HepG2 (cell line): Measurements from ENCODE around the gene ABCD1. TPM values are rescaled to one million over a fixed set of nuclear protein-coding genes. Genes with fewer than 3 reads are reported as not detected.

Experiments used
- ADNP ChIP-seq: sonication (generic); formaldehyde crosslinking; IDR thresholded peaks from 2 replicates; pipeline ENCODE4 v1.4.0; 2020; ENCODE audit warnings: missing genetic modification reagents
- CBX1 ChIP-seq: IDR thresholded peaks from one replicate; pipeline ENCODE4 v1.6.1; 2016; ENCODE audit warnings: antibody characterized with exemption, low read depth
- CCAR2 ChIP-seq: fragments of 200-400 bp; formaldehyde crosslinking; optimal IDR thresholded peaks from 2 replicates; pipeline ENCODE3; 2018; ENCODE audit warnings: low read depth, mild to moderate bottlenecking, low read length, moderate library complexity
- FOXO1 ChIP-seq: sonication (generic); formaldehyde crosslinking; IDR thresholded peaks from 2 replicates; pipeline ENCODE4 v1.4.0; 2020; ENCODE audit warnings: missing genetic modification reagents
- HDAC2 ChIP-seq: sonication (generic); formaldehyde crosslinking; IDR thresholded peaks from 2 replicates; pipeline ENCODE4 v1.4.0; 2020; ENCODE audit warnings: missing genetic modification reagents
- IKZF4 ChIP-seq: sonication (generic); formaldehyde crosslinking; IDR thresholded peaks from 2 replicates; pipeline ENCODE4 v1.5.1; 2020; ENCODE audit warnings: borderline replicate concordance, mild to moderate bottlenecking, low read depth, missing genetic modification reagents; ENCODE audit errors: not compliant biosample characterization
- KAT2B ChIP-seq: fragments of 150-350 bp; IDR thresholded peaks from 2 replicates; pipeline ENCODE4 v1.6.1; 2014; ENCODE audit warnings: low read depth, low read length, borderline replicate concordance
- KLF9 ChIP-seq: IDR thresholded peaks from 2 replicates; pipeline ENCODE4 v1.6.1; 2016; ENCODE audit warnings: low read depth
- PLRG1 ChIP-seq: fragments of 450-650 bp; conservative IDR thresholded peaks from 2 replicates; pipeline ENCODE4 v1.6.1; 2016
- POGZ ChIP-seq: sonication (generic); formaldehyde crosslinking; IDR thresholded peaks from 2 replicates; pipeline ENCODE4 v1.4.0; 2020; ENCODE audit warnings: mild to moderate bottlenecking, missing genetic modification reagents
- RBM39 ChIP-seq: fragments of 200-400 bp; formaldehyde crosslinking; IDR thresholded peaks from one replicate; pipeline ENCODE4 v1.6.1; 2018; ENCODE audit warnings: antibody characterized with exemption, mild to moderate bottlenecking, low read depth, low read length; ENCODE audit not compliant: poor library complexity, severe bottlenecking
- RNF2 ChIP-seq: fragments of 450-650 bp; conservative IDR thresholded peaks from 2 replicates; pipeline ENCODE4 v1.6.1; 2016; ENCODE audit warnings: low read depth
- SAP130 ChIP-seq: IDR thresholded peaks from 2 replicates; pipeline ENCODE4 v1.6.1; 2016; ENCODE audit warnings: low read depth
- SKIL ChIP-seq: sonication (generic); formaldehyde crosslinking; IDR thresholded peaks from 2 replicates; pipeline ENCODE4 v1.8.0; 2022; ENCODE audit warnings: missing genetic modification reagents, mild to moderate bottlenecking, moderate library complexity, borderline replicate concordance
- SMAD1 ChIP-seq: sonication (generic); formaldehyde crosslinking; IDR thresholded peaks from 2 replicates; pipeline ENCODE4 v1.4.0; 2020; ENCODE audit warnings: missing genetic modification reagents, low read depth, mild to moderate bottlenecking, borderline replicate concordance
- TEAD2 ChIP-seq: sonication (generic); formaldehyde crosslinking; IDR thresholded peaks from 2 replicates; pipeline ENCODE4 v1.9.0; 2021; ENCODE audit warnings: missing genetic modification reagents
- THAP8 ChIP-seq: sonication (generic); formaldehyde crosslinking; IDR thresholded peaks from 2 replicates; pipeline ENCODE4 v1.5.1; 2020; ENCODE audit warnings: missing genetic modification reagents, mild to moderate bottlenecking, borderline replicate concordance
- THYN1 ChIP-seq: sonication (generic); formaldehyde crosslinking; IDR thresholded peaks from 2 replicates; pipeline ENCODE4 v1.8.1; 2023; ENCODE audit warnings: low read depth, mild to moderate bottlenecking, moderate library complexity, missing genetic modification reagents, borderline replicate concordance
- XBP1 ChIP-seq: sonication (generic); formaldehyde crosslinking; IDR thresholded peaks from 2 replicates; pipeline ENCODE4 v1.5.0; 2020; ENCODE audit warnings: missing genetic modification reagents
- ZBTB20 ChIP-seq: sonication (generic); formaldehyde crosslinking; IDR thresholded peaks from 2 replicates; pipeline ENCODE4 v1.8.1; 2023; ENCODE audit warnings: missing genetic modification reagents, low read depth, mild to moderate bottlenecking, borderline replicate concordance
- ZBTB46 ChIP-seq: sonication (generic); formaldehyde crosslinking; IDR thresholded peaks from 2 replicates; pipeline ENCODE4 v1.4.0; 2020; ENCODE audit warnings: mild to moderate bottlenecking, missing genetic modification reagents, borderline replicate concordance
- ZNF18 ChIP-seq: sonication (generic); formaldehyde crosslinking; IDR thresholded peaks from 2 replicates; pipeline ENCODE4 v1.8.0; 2022; ENCODE audit warnings: mild to moderate bottlenecking, missing genetic modification reagents; ENCODE audit not compliant: insufficient replicate concordance
- ZNF274 ChIP-seq: sonication (generic); formaldehyde crosslinking; IDR thresholded peaks from 2 replicates; pipeline ENCODE4 v1.5.1; 2020; ENCODE audit warnings: mild to moderate bottlenecking, missing genetic modification reagents
- ZNF7 ChIP-seq: IDR thresholded peaks from 2 replicates; pipeline ENCODE4 v1.6.1; 2016; ENCODE audit warnings: missing biosample characterization, missing genetic modification reagents
- ZNF850 ChIP-seq: sonication (generic); formaldehyde crosslinking; conservative IDR thresholded peaks from 2 replicates; pipeline ENCODE4 v1.9.0; 2021; ENCODE audit warnings: mild to moderate bottlenecking, missing genetic modification reagents
- ZSCAN30 ChIP-seq: sonication (generic); formaldehyde crosslinking; IDR thresholded peaks from 2 replicates; pipeline ENCODE4 v1.5.0; 2020; ENCODE audit warnings: mild to moderate bottlenecking, missing genetic modification reagents
- polyA plus RNA-seq, 8 experiments: library from polyadenylated mRNA; depleted of rRNA in 3 of 8; stranded (reverse) in 7 of 8; unstranded in 1 of 8; fragments of >200 nt; fragmentation: Illumina TruSeq in 4 of 8; extraction: Trizol in 4 of 8; gene quantifications; 2 replicates each; pipeline versions ENCODE4 v1.2.1 to v1.2.3, GENCODE V29; 2011 to 2016; ENCODE audit warnings: low read depth in 4 of 8, missing spikeins in 1 of 8, mixed read lengths in 1 of 8; ENCODE audit not compliant: insufficient read depth in 1 of 8
- total RNA-seq, 5 experiments: library from RNA; depleted of rRNA; stranded (reverse); fragments of >200 nt; fragmentation: Illumina TruSeq; extraction: Trizol; gene quantifications; 2 replicates each; pipeline ENCODE4 v1.2.3, GENCODE V29; 2016; ENCODE audit warnings: low read depth in 1 of 5

ABCD1 gene
- total and polyA plus RNA-seq, 2 of the 13 experiments (the other 11 are each of a cell fraction or from before 2014, with no cell fraction given): 11.4 to 15.9 TPM

GRCh38 chrX:153724252-153725038 is at the start of gene ABCD1, which contains the start of gene BCAP31 (continued):
- TF ChIP-seq ZBTB46 (CRISPR knock-in tag) (no peak), SAP130 (peak; percentile 81), FOXO1 (no peak), HDAC2 (no peak), IKZF4 (CRISPR knock-in tag) (no peak), ZNF850 (CRISPR knock-in tag) (no peak), CBX1 (no peak), ZNF7 (CRISPR knock-in tag) (no peak), ZNF18 (no peak), ADNP (CRISPR knock-in tag) (no peak), XBP1 (CRISPR knock-in tag) (no peak), THYN1 (CRISPR knock-in tag) (no peak), RBM39 (peak; percentile 23), THAP8 (no peak), ZSCAN30 (CRISPR knock-in tag) (no peak), ZBTB20 (no peak), CCAR2 (no peak), SMAD1 (CRISPR knock-in tag) (no peak), KLF9 (CRISPR knock-in tag) (no peak), POGZ (no peak), TEAD2 (CRISPR knock-in tag) (no peak), KAT2B (no peak), PLRG1 (no peak), SKIL (CRISPR knock-in tag) (no peak), RNF2 (no peak), ZNF274 (CRISPR knock-in tag) (no peak)
